GM23248 (cell line): Measurements from ENCODE around the gene WDR73. TPM values are rescaled to one million over a fixed set of nuclear protein-coding genes. Genes with fewer than 3 reads are reported as not detected.

Experiments
- DNase-seq: peaks from one replicate; pipeline ENCODE4 v3.0.0-alpha.2; 2015
- H2AFZ ChIP-seq: fragments of 200-600 bp; sonication (generic); 2 replicates; pipeline ENCODE4 v1.6.1; 2016; ENCODE audit warnings: antibody characterized with exemption
- H3F3A ChIP-seq: fragments of 200-600 bp; sonication (generic); 2 replicates; pipeline ENCODE4 v1.6.1; 2016; ENCODE audit warnings: mild to moderate bottlenecking, antibody characterized with exemption, mixed run types; ENCODE audit not compliant: insufficient read depth
- H3K27ac ChIP-seq: fragments of 200-600 bp; sonication (generic); 2 replicates; pipeline ENCODE4 v1.5.1; 2016; ENCODE audit warnings: mild to moderate bottlenecking
- H3K27me3 ChIP-seq: fragments of 200-600 bp; sonication (generic); replicated peaks from 2 replicates; pipeline ENCODE4 v1.6.1; 2016; ENCODE audit warnings: mild to moderate bottlenecking; ENCODE audit not compliant: insufficient read depth
- H3K36me3 ChIP-seq: fragments of 200-600 bp; sonication (generic); 2 replicates; pipeline ENCODE4 v1.6.1; 2016; ENCODE audit warnings: low read depth, mild to moderate bottlenecking
- H3K4me1 ChIP-seq: fragments of 200-600 bp; sonication (generic); 2 replicates; pipeline ENCODE4 v1.6.1; 2016; ENCODE audit warnings: mild to moderate bottlenecking; ENCODE audit not compliant: insufficient read depth
- H3K4me2 ChIP-seq: fragments of 200-600 bp; sonication (generic); one replicate; pipeline ENCODE4 v1.6.1; 2016; ENCODE audit warnings: mild to moderate bottlenecking; ENCODE audit not compliant: unreplicated experiment
- H3K4me3 ChIP-seq: fragments of 200-600 bp; sonication (generic); 2 replicates; pipeline ENCODE4 v1.5.1; 2016; ENCODE audit warnings: mild to moderate bottlenecking
- H3K79me2 ChIP-seq: fragments of 200-600 bp; sonication (generic); 2 replicates; pipeline ENCODE4 v1.6.1; 2016; ENCODE audit warnings: mild to moderate bottlenecking; ENCODE audit not compliant: insufficient read depth
- H3K9ac ChIP-seq: fragments of 200-600 bp; sonication (generic); 2 replicates; pipeline ENCODE4 v1.6.1; 2016; ENCODE audit warnings: mild to moderate bottlenecking
- H3K9me2 ChIP-seq: fragments of 200-600 bp; sonication (generic); 2 replicates; pipeline ENCODE4 v1.6.1; 2016; ENCODE audit warnings: mixed run types, mild to moderate bottlenecking, moderate library complexity; ENCODE audit not compliant: insufficient read depth
- H3K9me3 ChIP-seq: fragments of 200-600 bp; sonication (generic); one replicate; pipeline ENCODE4 v1.6.1; 2017; ENCODE audit warnings: low read depth
- H4K20me1 ChIP-seq: fragments of 200-600 bp; sonication (generic); 2 replicates; pipeline ENCODE4 v1.6.0; 2016; ENCODE audit not compliant: insufficient read depth
- EZH2 ChIP-seq: fragments of 200-600 bp; sonication (generic); IDR thresholded peaks from 2 replicates; pipeline ENCODE4 v1.6.1; 2018; ENCODE audit warnings: antibody characterized with exemption, mild to moderate bottlenecking; ENCODE audit not compliant: insufficient read depth, poor library complexity, severe bottlenecking
- EZH2phosphoT487 ChIP-seq: fragments of 200-600 bp; sonication (generic); IDR thresholded peaks from 2 replicates; pipeline ENCODE4 v1.6.1; 2018; ENCODE audit warnings: antibody characterized with exemption, moderate library complexity, mild to moderate bottlenecking, low read depth; ENCODE audit not compliant: insufficient read depth
- WGBS, 2 experiments: methylation state at CpG; one replicate each; pipeline ENCODE4 v1.1.6; 2015 to 2017; ENCODE audit warnings: low lambda C conversion rate in 2 of 2, low coverage in 1 of 2; ENCODE audit errors: missing lambda C conversion rate in 2 of 2; 5-methylcytosine and 5-hydroxymethylcytosine counted together
- in situ Hi-C: fragments of 300-500 bp; cut with MboI; formaldehyde crosslinking; loops from 2 replicates; pipeline ENCODE4 v1.15.0; 2020
- polyA plus RNA-seq: library from polyadenylated mRNA; unstranded; fragments of >200 nt; fragmentation: Nextera tagmentation; extraction: Ambion mirVana; gene quantifications from 2 replicates; pipeline ENCODE4 v1.2.1, GENCODE V29; 2016
- total RNA-seq: library from RNA; depleted of rRNA; stranded (reverse); fragments of >200 nt; shearing (Covaris generic); gene quantifications from 2 replicates; pipeline ENCODE4 v1.2.3, GENCODE V29; 2014

Gene WDR73
- total and polyA plus RNA-seq, 2 experiments from 2014 or later, result 25.6 to 26.0 TPM

- 8 to 21% methylated on average over 1 of the region's 1 CpG for WGBS, 2 experiments
- Histone ChIP-seq H3K4me1 (peaks cover 7% of the 10 kb centered on the region; the same call in 1 of the 2 replicates), H3K9ac (no peak overlapping the region), H3K4me2 (no peak overlapping the region), H3K36me3 (no peaks in the 10 kb centered on the region), H2AFZ (no peak overlapping the region), H3K27me3 (no peaks in the 10 kb centered on the region), H3K27ac (no peak overlapping the region), H4K20me1 (no peaks in the 10 kb centered on the region), H3F3A (no peaks in the 10 kb centered on the region), H3K9me3 (no peaks in the 10 kb centered on the region), H3K9me2 (no peaks in the 10 kb centered on the region), H3K4me3 (no peak overlapping the region), H3K79me2 (0 out of 2 replicates have a peak, but pooled peaks cover 4% of the 10 kb centered on the region)
- TF ChIP-seq EZH2 (no peak), EZH2phosphoT487 (no peak)
- in situ Hi-C loops, result no loop called here
- no peak for DNase-seq
Observed at GRCh38 chr15:84608707-84609284, 45.3 kb downstream of the WDR73 start.

DNA sequence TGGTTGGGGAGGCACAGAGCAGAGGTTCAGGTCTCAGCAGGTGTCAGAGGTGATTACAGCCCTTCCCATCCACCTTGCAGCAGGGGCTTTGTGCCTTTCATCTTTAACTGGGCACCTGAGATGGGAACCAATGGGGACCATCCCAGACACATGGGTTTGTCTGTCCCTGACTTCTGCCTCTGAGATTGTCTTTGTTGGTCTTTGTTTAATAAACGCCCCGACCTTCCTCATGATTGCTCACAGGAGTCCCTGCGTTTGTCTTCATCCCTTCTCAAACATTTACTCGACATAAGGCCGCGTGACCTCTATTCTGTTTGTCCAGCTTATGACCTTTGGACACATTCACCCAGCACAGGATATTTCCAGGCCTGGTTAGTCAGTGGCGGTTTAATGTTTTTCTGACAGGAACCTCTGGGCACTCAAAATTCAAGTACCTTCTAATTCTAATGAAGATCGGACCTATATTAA is 47.4 kb downstream of the WDR73 start:
- Histone ChIP-seq H3K4me2 (no peak overlapping the region), H3K9me2 (no peaks in the 10 kb centered on the region), H4K20me1 (no peaks in the 10 kb centered on the region), H3K27ac (no peak overlapping the region), H3K9ac (no peak overlapping the region), H3K36me3 (no peaks in the 10 kb centered on the region), H2AFZ (no peak overlapping the region), H3K9me3 (no peaks in the 10 kb centered on the region), H3K4me1 (peaks cover 7% of the 10 kb centered on the region; the same call in 1 of the 2 replicates), H3K4me3 (no peak overlapping the region), H3K79me2 (no peaks in the 10 kb centered on the region), H3F3A (no peaks in the 10 kb centered on the region), H3K27me3 (no peaks in the 10 kb centered on the region)
- no peak for DNase-seq
- in situ Hi-C loops, result no loop called here
- TF ChIP-seq EZH2 (no peak), EZH2phosphoT487 (no peak)
- 96 to 97% methylated on average over 8 of the region's 8 CpGs for WGBS, 2 experiments

DNA sequence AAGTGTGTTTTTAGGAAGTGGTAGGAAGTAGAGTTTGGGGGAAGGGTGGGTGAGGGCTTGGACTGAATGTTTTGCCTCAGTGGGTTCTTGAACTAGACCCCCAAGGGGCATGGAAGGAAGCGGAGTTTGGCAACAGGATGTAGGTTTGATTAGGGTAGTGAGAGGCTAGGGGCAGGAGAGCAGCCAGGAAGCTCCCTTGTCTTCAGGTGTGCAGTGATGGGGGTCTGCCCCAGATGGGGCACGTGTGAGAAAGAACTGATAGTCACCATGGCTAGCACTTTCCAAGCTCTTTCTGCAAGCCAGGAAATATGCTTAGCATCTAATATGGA is 48.6 kb downstream of the WDR73 start:
- Histone ChIP-seq H3K27ac (no peak overlapping the region), H3K4me1 (0 out of 2 replicates have a peak, but pooled peaks cover 6% of the 10 kb centered on the region), H3F3A (no peaks in the 10 kb centered on the region), H3K27me3 (no peaks in the 10 kb centered on the region), H2AFZ (no peak overlapping the region), H3K79me2 (no peaks in the 10 kb centered on the region), H3K36me3 (no peaks in the 10 kb centered on the region), H3K9me3 (no peaks in the 10 kb centered on the region), H4K20me1 (no peaks in the 10 kb centered on the region), H3K4me2 (no peak overlapping the region), H3K9ac (no peak overlapping the region), H3K9me2 (no peaks in the 10 kb centered on the region), H3K4me3 (no peak overlapping the region)
- TF ChIP-seq EZH2phosphoT487 (no peak), EZH2 (no peak)
- 83 to 88% methylated on average over 2 of the region's 2 CpGs for WGBS, 2 experiments
- in situ Hi-C loops, result no loop called here
- no peak for DNase-seq

- Histone ChIP-seq H3F3A (no peaks in the 10 kb centered on the region), H3K27ac (no peak overlapping the region), H3K27me3 (no peaks in the 10 kb centered on the region), H3K4me3 (no peak overlapping the region), H2AFZ (no peak overlapping the region), H3K4me2 (no peak overlapping the region), H3K9ac (no peak overlapping the region), H3K9me2 (no peaks in the 10 kb centered on the region), H3K36me3 (no peaks in the 10 kb centered on the region), H4K20me1 (no peaks in the 10 kb centered on the region), H3K79me2 (no peaks in the 10 kb centered on the region), H3K4me1 (0 out of 2 replicates have a peak, but pooled peaks cover 6% of the 10 kb centered on the region), H3K9me3 (no peaks in the 10 kb centered on the region)
- DNase-seq, result no peak
- in situ Hi-C loops, result no loop called here
- WGBS, 2 experiments, result 86 to 88% methylated on average over 19 of the region's 19 CpGs
- TF ChIP-seq EZH2 (no peak), EZH2phosphoT487 (no peak)
Observed at GRCh38 chr15:84604826-84605553, 49.1 kb downstream of the WDR73 start.
